ENCODE results near the gene RAD23A.
"Not testable (repeated sequence)": the region's sequence is repeated elsewhere in the genome, so short reads cannot be mapped to it uniquely, and the experiment has no call there.

Gene RAD23A

GRCh38 chr19:12975221-12975741 lies 29.6 kb downstream of the RAD23A start:
- Histone ChIP-seq H3K9me3 (no peaks in the 10 kb centered on the region), H3K27me3 (peaks cover 10% of the 10 kb centered on the region), H3K4me1 (ENCODE audit: control insufficient read depth in 1 of 2, insufficient read depth in 1 of 2, low read depth in 1 of 2, low read length in 1 of 2) (no peaks in the 10 kb centered on the region), H3K27ac (no peak overlapping the region), H3K4me3 (ENCODE audit: low read depth in 1 of 2, low read length in 1 of 2) (no peak overlapping the region), H3K36me3 (no peaks in the 10 kb centered on the region)
- TF ChIP-seq CTCF (IDR thresholded peaks at IDR 0.05) = no peak

- not testable (repeated sequence) for H3K4me3 ChIP-seq (ENCODE audit: low read depth in 1 of 2, low read length in 1 of 2); H3K36me3 ChIP-seq; H3K4me1 ChIP-seq (ENCODE audit: control insufficient read depth in 1 of 2, insufficient read depth in 1 of 2, low read depth in 1 of 2, low read length in 1 of 2); H3K9me3 ChIP-seq; H3K27ac ChIP-seq
- peaks cover 13% of the 10 kb centered on the region for H3K27me3 ChIP-seq
These were observed 30.4 kb downstream of the RAD23A start for GRCh38 chr19:12976109-12976508.

GRCh38 chr19:12979974-12980373 lies 34.3 kb downstream of the RAD23A start:
- TF ChIP-seq CTCF (IDR thresholded peaks at IDR 0.05) = no peak
- H3K27ac ChIP-seq = no peak overlapping the region
- H3K27me3 ChIP-seq = peaks cover 44% of the 10 kb centered on the region
- H3K36me3 ChIP-seq = no peaks in the 10 kb centered on the region
- H3K9me3 ChIP-seq = no peaks in the 10 kb centered on the region
- no peak overlapping the region for H3K4me3 ChIP-seq (ENCODE audit: low read depth in 1 of 2, low read length in 1 of 2)
- peaks cover 7 to 9% of the 10 kb centered on the region in 2 experiments for H3K4me1 ChIP-seq (ENCODE audit: control insufficient read depth in 1 of 2, insufficient read depth in 1 of 2, low read depth in 1 of 2, low read length in 1 of 2)

GRCh38 chr19:12982648-12983047 lies 37.0 kb downstream of the RAD23A start:
- TF ChIP-seq CTCF (IDR thresholded peaks at IDR 0.05) = no peak
- Histone ChIP-seq H3K36me3 (no peaks in the 10 kb centered on the region), H3K27ac (no peak overlapping the region), H3K4me1 (ENCODE audit: control insufficient read depth in 1 of 2, insufficient read depth in 1 of 2, low read depth in 1 of 2, low read length in 1 of 2) (peaks cover 7 to 9% of the 10 kb centered on the region in 2 experiments), H3K4me3 (ENCODE audit: low read depth in 1 of 2, low read length in 1 of 2) (no peak overlapping the region), H3K9me3 (no peaks in the 10 kb centered on the region), H3K27me3 (peaks cover 47% of the 10 kb centered on the region)

GRCh38 chr19:12983091-12983490 lies 37.4 kb downstream of the RAD23A start:
- Histone ChIP-seq H3K27me3 (peaks cover 50% of the 10 kb centered on the region), H3K36me3 (no peaks in the 10 kb centered on the region), H3K27ac (no peak overlapping the region), H3K4me1 (ENCODE audit: control insufficient read depth in 1 of 2, insufficient read depth in 1 of 2, low read depth in 1 of 2, low read length in 1 of 2) (peaks cover 7 to 9% of the 10 kb centered on the region in 2 experiments), H3K9me3 (no peaks in the 10 kb centered on the region), H3K4me3 (ENCODE audit: low read depth in 1 of 2, low read length in 1 of 2) (no peak overlapping the region)
- no peak for TF ChIP-seq CTCF (IDR thresholded peaks at IDR 0.05)

- peak; percentile 77 for TF ChIP-seq CTCF (IDR thresholded peaks at IDR 0.05)
- Histone ChIP-seq H3K4me1 (ENCODE audit: control insufficient read depth in 1 of 2, insufficient read depth in 1 of 2, low read depth in 1 of 2, low read length in 1 of 2) (peaks cover 7 to 9% of the 10 kb centered on the region in 2 experiments), H3K27me3 (peaks cover 52% of the 10 kb centered on the region), H3K36me3 (no peaks in the 10 kb centered on the region), H3K27ac (no peak overlapping the region), H3K4me3 (ENCODE audit: low read depth in 1 of 2, low read length in 1 of 2) (peak overlapping the region; percentile 15 to 35), H3K9me3 (no peaks in the 10 kb centered on the region)
These were observed 38.0 kb downstream of the RAD23A start for GRCh38 chr19:12983542-12984142.
